GM12878 (cell line): ENCODE measurements around the gene AP3S1.

Experiments used
- FOXM1 ChIP-seq: IDR thresholded peaks from 2 replicates; pipeline ENCODE4 v1.6.1; 2012; ENCODE audit warnings: low read depth, mild to moderate bottlenecking, inconsistent platforms, low read length, moderate library complexity
- MTA3 ChIP-seq: IDR thresholded peaks from 2 replicates; pipeline ENCODE4 v1.6.1; 2012; ENCODE audit warnings: low read length, inconsistent platforms, borderline replicate concordance
- MXI1 ChIP-seq: fragments of 150-350 bp; IDR thresholded peaks from 2 replicates; pipeline ENCODE4 v1.6.1; 2011; ENCODE audit warnings: low read depth, mild to moderate bottlenecking, inconsistent platforms, low read length, improper control_type of control experiment
- POLR2A ChIP-seq: IDR thresholded peaks from 2 replicates; pipeline ENCODE4 v1.6.1; 2011; ENCODE audit warnings: low read depth, mild to moderate bottlenecking, low read length
- POLR2AphosphoS5 ChIP-seq: IDR thresholded peaks from 2 replicates; pipeline ENCODE4 v1.6.1; 2011; ENCODE audit warnings: mild to moderate bottlenecking, low read length, inconsistent platforms
- RCOR1 ChIP-seq: conservative IDR thresholded peaks from 2 replicates; pipeline ENCODE4 v1.6.1; 2012; ENCODE audit warnings: low read depth, low read length, improper control_type of control experiment
- TAF1 ChIP-seq: IDR thresholded peaks from 2 replicates; pipeline ENCODE4 v1.6.1; 2011; ENCODE audit warnings: mild to moderate bottlenecking, low read depth, low read length, borderline replicate concordance
- USF2 ChIP-seq: IDR thresholded peaks from 2 replicates; pipeline ENCODE4 v1.6.1; 2011; ENCODE audit warnings: low read depth, low read length, improper control_type of control experiment, borderline replicate concordance
- TF ChIP-seq, protein P1 (sequence below), 3 experiments: IDR thresholded peaks in 2 of 3; conservative IDR thresholded peaks in 1 of 3; 2 replicates each; pipeline ENCODE4 v1.5.1; 2011; ENCODE audit warnings: low read depth in 3 of 3, low read length in 3 of 3, mild to moderate bottlenecking in 3 of 3, control low read depth in 2 of 3, moderate library complexity in 2 of 3, inconsistent platforms in 1 of 3, mixed read lengths in 1 of 3; ENCODE audit not compliant: control insufficient read depth in 2 of 3, insufficient read depth in 1 of 3; ENCODE audit errors: extremely low read depth in 1 of 3

DNA sequence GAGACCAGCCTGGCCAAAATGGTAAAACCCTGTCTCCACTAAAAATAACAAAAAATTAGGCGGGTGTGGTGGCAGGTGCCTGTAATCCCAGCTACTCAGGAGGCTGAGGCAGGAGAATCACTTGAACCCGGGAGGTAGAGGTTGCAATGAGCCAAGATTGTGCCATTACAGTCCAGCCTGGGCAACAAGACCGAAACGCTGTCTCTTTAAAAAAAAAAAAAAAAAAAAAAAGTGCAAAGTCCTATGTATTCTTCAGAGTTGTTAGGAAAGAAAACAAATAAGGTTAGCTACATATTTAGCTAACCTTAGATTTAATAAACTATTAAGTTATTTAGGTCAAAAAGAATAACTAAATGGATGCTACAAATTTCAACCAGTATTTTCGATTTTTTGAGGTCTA, 11.8 kb upstream of the AP3S1 start:
- no peak for TF ChIP-seq POLR2AphosphoS5
- no peak for TF ChIP-seq POLR2A
- TF ChIP-seq, protein P1, sequence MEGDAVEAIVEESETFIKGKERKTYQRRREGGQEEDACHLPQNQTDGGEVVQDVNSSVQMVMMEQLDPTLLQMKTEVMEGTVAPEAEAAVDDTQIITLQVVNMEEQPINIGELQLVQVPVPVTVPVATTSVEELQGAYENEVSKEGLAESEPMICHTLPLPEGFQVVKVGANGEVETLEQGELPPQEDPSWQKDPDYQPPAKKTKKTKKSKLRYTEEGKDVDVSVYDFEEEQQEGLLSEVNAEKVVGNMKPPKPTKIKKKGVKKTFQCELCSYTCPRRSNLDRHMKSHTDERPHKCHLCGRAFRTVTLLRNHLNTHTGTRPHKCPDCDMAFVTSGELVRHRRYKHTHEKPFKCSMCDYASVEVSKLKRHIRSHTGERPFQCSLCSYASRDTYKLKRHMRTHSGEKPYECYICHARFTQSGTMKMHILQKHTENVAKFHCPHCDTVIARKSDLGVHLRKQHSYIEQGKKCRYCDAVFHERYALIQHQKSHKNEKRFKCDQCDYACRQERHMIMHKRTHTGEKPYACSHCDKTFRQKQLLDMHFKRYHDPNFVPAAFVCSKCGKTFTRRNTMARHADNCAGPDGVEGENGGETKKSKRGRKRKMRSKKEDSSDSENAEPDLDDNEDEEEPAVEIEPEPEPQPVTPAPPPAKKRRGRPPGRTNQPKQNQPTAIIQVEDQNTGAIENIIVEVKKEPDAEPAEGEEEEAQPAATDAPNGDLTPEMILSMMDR (IDR thresholded peaks at IDR 0.05 in 2 of 3, conservative IDR thresholded peaks at IDR 0.05 in 1 of 3; ENCODE audit: control insufficient read depth in 2 of 3, extremely low read depth in 1 of 3, insufficient read depth in 1 of 3, low read depth in 3 of 3, low read length in 3 of 3): no peak
- TF ChIP-seq MXI1: no peak
- TF ChIP-seq TAF1: no peak
- no peak for TF ChIP-seq RCOR1
- no peak for TF ChIP-seq FOXM1
- TF ChIP-seq USF2: no peak
- TF ChIP-seq MTA3: no peak
